Measurements from ENCODE around the gene APBB2.

The APBB2 gene

DNA sequence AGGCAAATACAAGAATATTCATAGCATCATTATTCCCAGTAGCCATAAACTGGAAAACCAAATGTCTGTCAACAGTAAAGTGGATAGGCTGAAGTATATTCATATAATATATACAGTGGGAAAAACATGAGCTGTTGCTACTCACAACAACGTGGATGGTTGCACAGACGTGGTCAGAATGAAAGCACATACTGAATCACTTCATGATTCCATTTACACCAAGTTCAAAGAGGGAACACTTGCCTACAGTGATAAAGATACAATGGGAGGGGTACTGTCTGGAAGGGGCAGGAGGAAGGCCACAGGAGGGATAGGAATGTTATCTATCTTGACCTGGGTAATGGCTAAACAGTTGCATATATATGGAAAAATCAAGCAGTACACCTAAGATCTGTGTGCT, 25.3 kb downstream of the APBB2 start:
- DNase-seq (ENCODE audit: low spot score), result no peak

DNA sequence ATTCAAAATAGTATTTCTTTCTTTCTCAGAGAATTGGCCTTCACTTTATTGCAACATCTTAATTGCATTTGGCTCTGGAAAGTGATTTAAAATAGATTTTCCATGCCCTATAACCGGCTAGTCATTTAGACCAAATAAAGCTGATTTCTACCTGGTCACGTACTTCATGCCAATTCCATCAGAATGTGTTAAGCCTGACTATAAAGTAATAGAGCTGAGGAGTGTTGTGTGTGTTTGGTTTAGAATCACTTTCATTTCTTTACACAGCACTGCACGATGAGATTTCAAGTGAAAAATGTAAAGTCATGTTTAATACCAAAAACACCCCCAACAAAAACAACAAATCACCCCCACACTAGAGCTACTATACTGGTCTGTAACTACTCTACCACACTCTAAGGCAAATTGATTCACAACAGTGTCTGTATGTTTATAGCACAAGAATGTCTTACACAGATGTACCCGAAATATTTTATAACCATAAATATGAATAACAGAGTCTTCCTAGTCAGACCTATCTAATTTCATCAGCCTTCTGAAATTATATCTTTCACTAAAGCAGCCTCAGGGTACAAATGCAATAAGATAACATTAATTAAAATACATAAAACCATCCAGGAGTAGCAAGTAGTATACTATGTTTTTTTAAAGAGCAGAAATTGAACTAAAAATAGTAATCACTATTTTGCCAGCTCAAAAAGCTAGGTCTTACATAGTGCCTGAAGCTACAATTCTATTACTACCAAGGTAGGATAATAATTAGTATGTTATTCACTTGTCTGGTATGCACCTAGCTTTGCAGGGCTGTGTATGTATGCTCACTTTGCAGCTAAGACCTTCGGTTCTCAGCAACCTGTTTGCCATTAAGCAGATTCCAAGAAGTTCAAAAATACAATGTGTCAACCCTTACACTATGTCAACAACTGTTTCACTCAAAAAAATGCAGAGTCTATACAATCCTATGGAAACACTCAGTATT, 28.4 kb downstream of the APBB2 start:
- DNase-seq (ENCODE audit: low spot score), result no peak

GRCh38 chr4:41184009-41184408, 30.3 kb downstream of the APBB2 start:
- DNase-seq (ENCODE audit: low spot score), result no peak

GRCh38 chr4:41183021-41183553, 31.3 kb downstream of the APBB2 start:
- no peak for DNase-seq (ENCODE audit: low spot score)

- no peak for DNase-seq (ENCODE audit: low spot score)
These were observed 33.3 kb downstream of the APBB2 start for GRCh38 chr4:41181037-41181436.

DNA sequence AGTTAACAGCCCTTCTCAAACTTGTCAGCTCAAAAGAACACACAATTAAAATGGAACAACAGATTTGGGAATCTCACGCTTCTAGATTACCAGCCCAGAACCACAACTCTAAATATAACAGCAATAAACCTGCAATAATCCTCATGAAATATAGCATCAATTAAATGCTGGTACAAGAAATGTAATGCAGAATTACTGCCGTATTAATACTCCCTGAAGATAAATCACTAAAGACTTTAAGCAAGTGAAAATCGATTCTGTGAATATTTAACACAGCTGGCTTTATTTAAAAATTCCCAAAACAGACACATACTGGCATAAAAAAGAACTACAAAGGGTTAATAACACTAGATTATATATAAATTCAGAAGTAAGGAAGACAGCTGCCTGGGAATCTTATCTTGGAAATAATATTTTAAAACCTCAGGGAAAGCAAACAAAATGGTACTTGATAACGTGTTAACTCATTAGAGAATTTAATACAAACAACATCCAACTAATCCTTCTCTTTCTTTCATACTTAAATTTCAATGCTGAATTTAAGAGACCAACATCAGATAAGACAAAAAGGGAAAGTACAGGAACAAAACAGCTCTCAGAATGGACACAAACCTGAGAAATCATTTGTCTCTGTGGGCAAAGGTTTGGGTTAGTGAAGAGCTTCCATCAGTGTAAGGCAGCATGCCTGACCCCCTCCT, 34.7 kb downstream of the APBB2 start:
- DNase-seq (ENCODE audit: low spot score), result no peak

- no peak for DNase-seq (ENCODE audit: low spot score)
These were observed 35.7 kb downstream of the APBB2 start for GRCh38 chr4:41178372-41179370.

- no peak for DNase-seq (ENCODE audit: low spot score)
These were observed 37.3 kb downstream of the APBB2 start for GRCh38 chr4:41177016-41177415.

GRCh38 chr4:41176340-41176739, 38.0 kb downstream of the APBB2 start:
- no peak for DNase-seq (ENCODE audit: low spot score)

DNA sequence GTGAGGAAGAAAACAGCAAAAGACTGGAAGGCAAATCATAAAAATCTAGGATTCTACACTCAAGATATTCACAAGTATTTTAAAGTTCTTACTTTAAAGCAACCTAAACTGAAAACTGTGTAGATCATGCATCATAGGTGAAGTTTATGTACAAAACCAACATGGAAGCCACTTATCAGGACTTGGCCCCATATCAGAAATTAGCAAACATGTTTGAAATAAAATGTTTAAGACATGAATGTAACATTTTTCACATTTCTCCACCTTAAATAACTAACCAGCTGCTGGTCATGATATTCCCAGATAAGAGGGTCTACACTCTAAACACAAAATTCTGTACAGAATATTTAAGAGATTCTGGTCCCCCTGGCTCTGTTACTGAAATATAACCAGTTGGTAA, 38.5 kb downstream of the APBB2 start:
- DNase-seq (ENCODE audit: low spot score), result no peak

DNA sequence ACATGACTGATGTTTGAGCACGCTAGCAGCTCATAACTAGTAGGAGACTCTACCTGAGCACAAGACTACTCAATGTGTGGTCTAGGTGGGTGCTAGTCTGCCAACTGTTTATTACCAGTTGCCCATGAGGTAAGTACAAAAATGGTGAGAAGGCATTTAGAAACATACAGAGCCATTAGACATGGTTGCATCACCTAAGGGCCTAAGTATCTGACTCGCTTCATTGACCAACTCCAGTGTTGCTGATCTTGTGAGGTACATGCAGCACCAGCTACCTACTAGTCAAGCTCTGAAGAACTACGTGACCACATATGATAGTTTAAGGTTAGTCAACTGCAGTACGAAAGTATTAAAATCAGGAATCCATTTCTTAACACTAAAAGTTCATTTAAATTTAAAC, 39.9 kb downstream of the APBB2 start:
- no peak for DNase-seq (ENCODE audit: low spot score)

DNA sequence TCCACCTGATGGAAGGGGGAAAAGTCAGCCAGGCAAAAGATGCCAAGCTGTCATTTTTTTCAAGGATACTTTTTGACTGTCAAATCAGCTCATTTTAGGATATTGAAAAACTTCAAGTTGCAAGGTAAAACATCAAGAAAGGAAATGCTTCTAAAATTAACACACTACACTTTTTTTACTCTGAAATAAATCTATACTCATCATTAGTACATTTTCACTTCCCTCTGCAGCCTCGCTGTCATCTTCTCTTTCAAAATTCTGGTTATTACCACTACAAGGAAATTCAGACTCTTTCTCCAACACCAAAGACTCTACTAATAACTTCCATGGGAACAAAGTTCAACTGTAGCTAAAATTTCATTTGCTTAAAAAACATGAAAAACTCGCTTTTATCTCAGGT, 41.6 kb downstream of the APBB2 start:
- no peak for DNase-seq (ENCODE audit: low spot score)

DNA sequence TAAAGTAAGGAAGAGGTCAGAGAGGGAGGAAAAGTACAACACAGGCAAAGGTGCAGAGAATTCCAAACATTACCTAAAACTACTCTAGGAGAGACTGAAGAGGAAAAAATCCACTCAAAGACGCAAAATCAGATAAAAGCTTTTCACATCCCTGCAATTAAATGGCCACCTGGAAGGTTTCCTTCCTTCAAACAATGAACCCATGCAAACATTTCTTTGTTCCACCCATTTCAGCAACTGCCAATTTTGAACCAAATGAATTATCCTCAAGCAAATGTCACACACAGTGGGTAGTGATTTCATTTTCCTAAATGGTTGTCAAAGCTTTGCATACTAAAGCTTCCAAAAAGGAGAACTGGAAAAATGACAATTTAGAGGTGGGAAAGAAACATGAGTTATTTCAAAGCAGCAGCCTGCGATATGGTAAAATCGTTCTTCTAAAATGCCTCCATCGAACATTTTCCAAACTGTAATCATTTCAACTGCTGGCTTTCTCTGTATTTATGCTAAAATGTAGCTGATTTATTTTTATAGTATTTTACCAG, 45.0 kb downstream of the APBB2 start:
- DNase-seq (ENCODE audit: low spot score), result no peak

- DNase-seq (ENCODE audit: low spot score), result no peak
These were observed 47.2 kb downstream of the APBB2 start for GRCh38 chr4:41167191-41167590.

DNA sequence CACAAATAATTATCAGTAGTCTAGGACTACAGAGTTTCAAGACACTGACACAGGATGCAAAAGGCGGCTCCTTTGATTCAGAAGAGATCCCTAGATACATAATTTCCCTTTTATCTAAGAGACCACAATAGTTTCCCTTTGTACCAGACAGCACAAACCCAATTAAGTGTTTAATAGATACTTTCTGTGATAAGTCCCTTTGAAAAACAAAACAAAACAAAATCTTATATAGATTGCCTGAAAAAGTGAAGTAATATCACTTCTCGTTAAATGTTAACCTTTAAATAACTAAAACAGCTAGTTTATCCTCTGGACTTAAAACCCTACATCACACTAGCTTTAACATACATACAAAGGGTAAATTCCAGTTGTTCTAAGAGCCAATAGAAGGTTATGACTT, 49.9 kb downstream of the APBB2 start:
- no peak for DNase-seq (ENCODE audit: low spot score)

DNA sequence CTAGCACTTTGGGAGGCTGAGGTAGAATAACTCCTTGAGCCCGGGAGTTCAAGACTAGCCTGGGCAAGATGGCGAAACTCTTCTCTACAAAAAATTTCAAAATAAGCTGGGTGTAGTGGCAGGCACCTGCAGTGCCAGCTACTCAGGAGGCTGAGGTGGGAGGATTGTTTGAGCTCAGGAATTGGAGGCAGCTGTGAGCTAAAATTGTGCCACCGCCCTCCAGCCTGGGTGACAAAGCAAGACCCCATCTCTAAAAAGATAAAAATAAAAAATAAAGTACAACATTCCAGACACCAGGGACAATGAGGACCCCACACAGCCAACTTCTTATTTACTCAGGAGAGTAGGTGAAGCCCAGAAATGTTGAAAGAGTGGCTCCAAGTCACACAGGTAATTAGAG, 53.0 kb downstream of the APBB2 start:
- DNase-seq (ENCODE audit: low spot score), result no peak

DNA sequence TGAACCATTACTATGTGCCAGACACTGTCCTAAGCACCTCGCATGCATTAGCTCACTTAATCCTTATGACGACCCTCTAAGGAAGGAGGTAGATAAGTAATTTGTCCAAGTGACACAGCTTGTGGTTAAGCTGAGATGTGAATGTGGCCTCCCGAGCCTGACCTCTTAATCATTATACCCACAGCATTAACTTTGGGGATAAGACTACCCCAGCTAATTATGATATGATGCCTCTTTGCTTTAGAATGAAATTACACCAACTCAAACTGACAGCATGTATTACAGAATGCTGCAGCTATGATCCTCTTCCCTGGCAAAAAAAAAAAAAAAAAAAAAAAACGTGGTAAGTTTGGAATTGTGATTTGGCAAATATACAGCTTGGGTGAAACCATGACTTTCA, 53.5 kb downstream of the APBB2 start:
- DNase-seq (ENCODE audit: low spot score), result no peak

GRCh38 chr4:41160012-41160789, 54.1 kb downstream of the APBB2 start:
- no peak for DNase-seq (ENCODE audit: low spot score)

DNA sequence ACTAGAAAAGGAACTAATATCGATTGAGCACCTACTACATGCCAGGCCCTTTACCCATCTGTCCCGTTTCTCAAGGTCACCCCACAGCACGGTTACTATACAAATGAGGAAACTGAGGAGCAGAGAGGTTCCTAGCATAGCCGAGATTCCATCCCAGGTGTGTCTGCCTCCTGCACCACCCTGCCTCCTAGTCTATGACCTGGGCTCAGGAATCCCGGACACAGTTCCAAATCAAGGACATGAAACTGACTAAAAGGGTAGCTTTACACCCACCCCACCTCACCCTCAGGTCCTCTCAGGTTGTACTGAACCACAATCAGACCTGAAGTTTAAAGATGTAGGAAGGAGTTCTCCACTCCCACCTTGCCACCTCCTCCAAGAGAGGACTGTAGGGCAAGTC, 55.6 kb downstream of the APBB2 start:
- DNase-seq (ENCODE audit: low spot score), result no peak

GRCh38 chr4:41158274-41158673, 56.1 kb downstream of the APBB2 start:
- no peak for DNase-seq (ENCODE audit: low spot score)

DNA sequence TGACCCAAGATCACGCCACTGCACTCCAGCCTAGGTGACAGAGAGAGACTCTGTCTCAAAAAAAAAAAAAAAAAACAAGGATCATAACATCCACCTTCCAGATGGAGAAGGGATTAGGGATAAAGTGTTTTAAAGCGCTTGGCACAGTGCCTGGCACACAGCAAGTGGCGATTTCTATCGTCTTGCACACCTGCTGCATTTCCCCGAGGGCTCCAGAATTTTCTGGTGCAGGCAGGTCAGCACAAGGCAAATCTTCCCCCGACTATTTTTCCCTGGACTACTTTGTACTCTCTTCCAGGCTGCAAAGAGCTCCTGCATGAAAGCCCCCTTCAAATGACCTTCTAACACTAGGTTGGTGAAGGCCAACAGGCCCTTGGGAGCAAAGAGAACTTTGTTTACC, 57.3 kb downstream of the APBB2 start:
- DNase-seq (ENCODE audit: low spot score), result no peak

All from CD4-positive, alpha-beta T cell treated with Interleukin-6 at 100 ng/mL for 8 hours (primary cell).